GM21360 (cell line): ENCODE data around the gene TMEM169.
"Not testable (repeated sequence)": the region's sequence is repeated elsewhere in the genome, so short reads cannot be mapped to it uniquely, and the experiment has no call there.

Experiments used
- ATAC-seq: cut with Tn5 transposase; IDR thresholded peaks from one replicate; pipeline ENCODE4 v1.9.1; 2021; ENCODE audit warnings: mild to moderate bottlenecking, moderate library complexity; ENCODE audit not compliant: unreplicated experiment

TMEM169 gene

GRCh38 chr2:216130346-216130971 is 48.7 kb downstream of the TMEM169 start:
- ATAC-seq: no peak

- no peak for ATAC-seq
Measured at GRCh38 chr2:216131175-216131926, 49.6 kb downstream of the TMEM169 start.

GRCh38 chr2:216132585-216132984 is 50.9 kb downstream of the TMEM169 start:
- ATAC-seq: no peak

GRCh38 chr2:216133397-216133796 is 51.7 kb downstream of the TMEM169 start:
- no peak for ATAC-seq

- no peak for ATAC-seq
Measured at GRCh38 chr2:216134958-216135541, 53.3 kb downstream of the TMEM169 start.

GRCh38 chr2:216139884-216140283 is 58.2 kb downstream of the TMEM169 start:
- no peak for ATAC-seq

GRCh38 chr2:216141516-216141915 is 59.8 kb downstream of the TMEM169 start:
- ATAC-seq: not testable (repeated sequence)

GRCh38 chr2:216142540-216142939 is 60.8 kb downstream of the TMEM169 start:
- ATAC-seq: peak; percentile 99

GRCh38 chr2:216144372-216144771 is 62.7 kb downstream of the TMEM169 start:
- no peak for ATAC-seq

- ATAC-seq: no peak
Measured at GRCh38 chr2:216144857-216145256, 63.1 kb downstream of the TMEM169 start.

GRCh38 chr2:216146573-216146972 is 64.9 kb downstream of the TMEM169 start:
- ATAC-seq: no peak

- ATAC-seq: no peak
Measured at GRCh38 chr2:216147172-216148131, 65.7 kb downstream of the TMEM169 start.

- no peak for ATAC-seq
Measured at GRCh38 chr2:216148983-216149382, 67.3 kb downstream of the TMEM169 start.

GRCh38 chr2:216149741-216150140 is 68.0 kb downstream of the TMEM169 start:
- ATAC-seq: no peak

GRCh38 chr2:216151313-216152025 is 69.8 kb downstream of the TMEM169 start:
- ATAC-seq: no peak
